BLaER1 treated with 17β-estradiol and CSF1 and Interleukin-3, amounts not matched to agents 10 nM and 100 nM (cell line): ENCODE results near the gene STPG1.

Experiments used
- H3K27ac ChIP-seq, 11 experiments: shearing (Covaris generic); formaldehyde crosslinking; 2 replicates each; pipeline ENCODE4 v1.8.1; 2022
- H3K27me3 ChIP-seq, 11 experiments: shearing (Covaris generic); formaldehyde crosslinking; 2 replicates each; pipeline ENCODE4 v1.8.1; 2022
- H3K36me3 ChIP-seq, 11 experiments: shearing (Covaris generic); formaldehyde crosslinking; 2 replicates each; pipeline ENCODE4 v1.8.1; 2022
- H3K4me1 ChIP-seq, 10 experiments: shearing (Covaris generic); formaldehyde crosslinking; 2 replicates each; pipeline ENCODE4 v1.8.1; 2022
- H3K4me2 ChIP-seq, 11 experiments: shearing (Covaris generic); formaldehyde crosslinking; 2 replicates each; pipeline ENCODE4 v1.8.1; 2022
- H3K4me3 ChIP-seq, 10 experiments: shearing (Covaris generic); formaldehyde crosslinking; 2 replicates each; pipeline ENCODE4 v1.8.1; 2022
- H3K9ac ChIP-seq, 11 experiments: shearing (Covaris generic); formaldehyde crosslinking; 2 replicates each; pipeline ENCODE4 v1.8.1; 2022
- H3K9me3 ChIP-seq, 11 experiments: shearing (Covaris generic); formaldehyde crosslinking; replicated peaks in 1 of 11; 2 replicates each; pipeline ENCODE4 v1.8.1; 2022
- H4K20me1 ChIP-seq, 11 experiments: shearing (Covaris generic); formaldehyde crosslinking; 2 replicates each; pipeline ENCODE4 v1.8.1; 2022
- Cebpa-rat ChIP-seq, 11 experiments: shearing (Covaris generic); IDR thresholded peaks; 2 replicates each; pipeline ENCODE4 v1.8.1; 2022

STPG1 gene

GRCh38 chr1:24412408-24412807, 1.2 kb downstream of the STPG1 start:
- no peak for TF ChIP-seq Cebpa-rat (IDR thresholded peaks at IDR 0.05)
- peaks cover 12 to 31% (median 25%) of the 10 kb centered on the region in 10 experiments for H3K4me1 ChIP-seq
- peaks cover 8 to 30% (median 23%) of the 10 kb centered on the region in 11 experiments for H3K27me3 ChIP-seq
- no peak overlapping the region for H3K4me2 ChIP-seq
- H3K9me3 ChIP-seq: peaks cover 11 to 17% (median 12%) of the 10 kb centered on the region in 11 experiments
- H3K27ac ChIP-seq: no peak overlapping the region
- no peak overlapping the region for H3K9ac ChIP-seq
- no peaks in the 10 kb centered on the region; a peak in 1 of 22 replicates for H3K36me3 ChIP-seq
- peaks cover 0 to under 1% (median 0%) of the 10 kb centered on the region in 11 experiments; a peak in 1 of 22 replicates for H4K20me1 ChIP-seq
- H3K4me3 ChIP-seq: no peak overlapping the region

- H3K27ac ChIP-seq: no peak overlapping the region
Measured at GRCh38 chr1:24411963-24412362, 1.6 kb downstream of the STPG1 start.

GRCh38 chr1:24410750-24411149, 2.8 kb downstream of the STPG1 start:
- Histone ChIP-seq H3K4me1 (peaks cover 0 to 16% (median 11%) of the 10 kb centered on the region in 10 experiments; a peak in 15 of 20 replicates), H3K4me2 (no peak overlapping the region), H4K20me1 (no peaks in the 10 kb centered on the region), H3K27ac (no peak overlapping the region), H3K27me3 (peaks cover 8 to 30% (median 23%) of the 10 kb centered on the region in 11 experiments), H3K9me3 (peaks cover 12 to 21% (median 14%) of the 10 kb centered on the region in 11 experiments), H3K4me3 (no peak overlapping the region), H3K9ac (no peak overlapping the region), H3K36me3 (no peaks in the 10 kb centered on the region; a peak in 1 of 22 replicates)
- no peak for TF ChIP-seq Cebpa-rat (IDR thresholded peaks at IDR 0.05)

More at GRCh38 chr1:24411963-24412362, 1.6 kb downstream of the STPG1 start:
- no peaks in the 10 kb centered on the region for H4K20me1 ChIP-seq
- H3K4me3 ChIP-seq: no peak overlapping the region
- H3K36me3 ChIP-seq: no peaks in the 10 kb centered on the region; a peak in 1 of 22 replicates
- no peak overlapping the region for H3K9ac ChIP-seq
- TF ChIP-seq Cebpa-rat (IDR thresholded peaks at IDR 0.05): no peak
- peaks cover 8 to 26% (median 21%) of the 10 kb centered on the region in 10 experiments for H3K4me1 ChIP-seq
- H3K27me3 ChIP-seq: peaks cover 8 to 30% (median 23%) of the 10 kb centered on the region in 11 experiments
- peaks cover 12 to 21% (median 14%) of the 10 kb centered on the region in 11 experiments for H3K9me3 ChIP-seq
- no peak overlapping the region for H3K4me2 ChIP-seq

GRCh38 chr1:24409535-24409934, 4.0 kb downstream of the STPG1 start:
- Histone ChIP-seq H3K9me3 (peaks cover 12 to 21% (median 14%) of the 10 kb centered on the region in 11 experiments), H3K27ac (no peak overlapping the region), H3K27me3 (peaks cover 8 to 26% (median 22%) of the 10 kb centered on the region in 11 experiments), H3K9ac (no peak overlapping the region), H4K20me1 (no peaks in the 10 kb centered on the region), H3K36me3 (no peaks in the 10 kb centered on the region; a peak in 1 of 22 replicates), H3K4me1 (peaks cover 0 to 12% (median 9%) of the 10 kb centered on the region in 10 experiments; a peak in 13 of 20 replicates), H3K4me2 (no peak overlapping the region), H3K4me3 (no peak overlapping the region)
- TF ChIP-seq Cebpa-rat (IDR thresholded peaks at IDR 0.05): no peak

- H3K4me1 ChIP-seq: 0 out of 20 replicates have a peak, but pooled peaks cover 0 to 3% (median 0%) of the 10 kb centered on the region in 10 experiments
- no peak for TF ChIP-seq Cebpa-rat (IDR thresholded peaks at IDR 0.05)
- H3K27ac ChIP-seq: no peak overlapping the region
- peaks cover 12 to 21% (median 14%) of the 10 kb centered on the region in 11 experiments for H3K9me3 ChIP-seq
- no peak overlapping the region for H3K4me2 ChIP-seq
- no peaks in the 10 kb centered on the region; a peak in 1 of 22 replicates for H3K36me3 ChIP-seq
- H3K27me3 ChIP-seq: no peaks in the 10 kb centered on the region
- H3K4me3 ChIP-seq: no peak overlapping the region
- H4K20me1 ChIP-seq: no peaks in the 10 kb centered on the region
- no peak overlapping the region for H3K9ac ChIP-seq
Measured at GRCh38 chr1:24406788-24407187, 6.8 kb downstream of the STPG1 start.

GRCh38 chr1:24403806-24404205, 9.8 kb downstream of the STPG1 start:
- Histone ChIP-seq H3K27me3 (no peaks in the 10 kb centered on the region), H4K20me1 (no peaks in the 10 kb centered on the region), H3K9ac (no peak overlapping the region), H3K9me3 (peaks cover 12 to 18% (median 14%) of the 10 kb centered on the region in 11 experiments), H3K36me3 (no peaks in the 10 kb centered on the region; a peak in 1 of 22 replicates), H3K4me2 (no peak overlapping the region), H3K4me1 (no peaks in the 10 kb centered on the region), H3K27ac (no peak overlapping the region), H3K4me3 (no peak overlapping the region)
- no peak for TF ChIP-seq Cebpa-rat (IDR thresholded peaks at IDR 0.05)

GRCh38 chr1:24400065-24400464, 13.5 kb downstream of the STPG1 start:
- H3K36me3 ChIP-seq: no peaks in the 10 kb centered on the region
- H4K20me1 ChIP-seq: no peaks in the 10 kb centered on the region
- H3K9me3 ChIP-seq: no peaks in the 10 kb centered on the region
- no peak overlapping the region for H3K27ac ChIP-seq
- H3K27me3 ChIP-seq: no peaks in the 10 kb centered on the region
- H3K4me1 ChIP-seq: no peaks in the 10 kb centered on the region
- no peak overlapping the region for H3K4me2 ChIP-seq
- H3K9ac ChIP-seq: no peak overlapping the region
- TF ChIP-seq Cebpa-rat (IDR thresholded peaks at IDR 0.05): no peak
- no peak overlapping the region for H3K4me3 ChIP-seq

GRCh38 chr1:24393892-24394291, 19.7 kb downstream of the STPG1 start:
- Histone ChIP-seq H3K4me1 (peaks cover 0 to 33% (median 12%) of the 10 kb centered on the region in 10 experiments; a peak in 17 of 20 replicates), H3K36me3 (no peaks in the 10 kb centered on the region), H3K4me3 (no peak overlapping the region), H3K9me3 (no peaks in the 10 kb centered on the region), H3K27ac (no peak overlapping the region), H3K9ac (no peak overlapping the region; a peak in 3 of 22 replicates), H3K27me3 (no peaks in the 10 kb centered on the region), H4K20me1 (no peaks in the 10 kb centered on the region), H3K4me2 (peak overlapping the region in 2 of 11 experiments; percentile 1 to 2; a peak in 1 of 22 replicates)
- no peak for TF ChIP-seq Cebpa-rat (IDR thresholded peaks at IDR 0.05)

- Histone ChIP-seq H3K9ac (no peak overlapping the region; a peak in 2 of 22 replicates), H4K20me1 (no peaks in the 10 kb centered on the region), H3K36me3 (no peaks in the 10 kb centered on the region), H3K27ac (no peak overlapping the region), H3K4me2 (peak overlapping the region in 2 of 11 experiments; percentile 1 to 2; a peak in 1 of 22 replicates), H3K9me3 (no peaks in the 10 kb centered on the region), H3K4me1 (peaks cover 0 to 34% (median 12%) of the 10 kb centered on the region in 10 experiments; a peak in 17 of 20 replicates), H3K4me3 (no peak overlapping the region), H3K27me3 (no peaks in the 10 kb centered on the region)
- TF ChIP-seq Cebpa-rat (IDR thresholded peaks at IDR 0.05): no peak
Measured at GRCh38 chr1:24392982-24393650, 20.5 kb downstream of the STPG1 start.
